SK-N-DZ (cell line): ENCODE data around the gene ADAMTS14.

Experiments
- DNase-seq: peaks from one replicate; pipeline ENCODE4 v3.0.0-alpha.2; 2015; ENCODE audit warnings: low spot score

Gene ADAMTS14

DNA sequence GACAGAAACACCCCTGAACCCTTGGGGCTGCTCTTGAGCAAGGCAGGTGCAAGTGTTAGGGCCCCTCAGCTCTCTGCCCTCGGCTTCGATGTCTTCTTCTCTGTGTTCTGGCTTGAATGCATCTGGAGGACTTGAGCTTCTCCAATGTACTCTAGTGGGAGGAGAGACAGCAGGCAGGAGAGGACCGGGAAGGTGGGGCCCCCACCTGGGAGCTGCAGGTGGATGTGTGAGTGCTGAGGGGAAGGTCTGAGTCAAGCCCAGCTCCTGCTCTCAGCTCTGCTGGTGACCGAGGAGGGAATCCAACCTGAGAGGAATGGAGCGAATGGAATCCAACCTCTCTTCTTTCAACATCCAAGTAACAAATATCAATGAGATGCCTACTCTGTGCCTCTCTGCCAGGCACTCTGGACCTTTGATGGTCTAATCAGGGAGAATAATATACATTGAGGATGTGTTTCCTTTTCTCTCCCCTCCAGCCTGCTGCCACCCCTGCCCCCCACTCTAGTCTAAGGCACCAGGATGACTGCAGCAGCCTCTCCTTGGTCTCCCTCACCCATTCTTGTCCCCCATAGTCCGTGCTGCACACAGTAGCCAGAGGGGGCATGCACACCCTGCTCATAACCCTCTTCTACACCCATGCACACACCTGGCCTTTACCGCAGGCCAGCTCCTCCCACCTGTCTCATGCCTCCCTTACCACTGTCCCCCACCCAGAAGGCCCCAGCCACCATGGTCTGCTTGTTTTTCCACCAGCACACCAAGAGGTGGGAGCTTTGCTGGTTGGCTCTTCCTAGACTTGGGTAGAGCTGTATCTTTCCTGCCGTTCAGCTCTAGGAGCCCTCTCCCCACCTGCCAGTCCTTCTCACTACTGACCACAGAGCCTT lies 99.2 kb downstream of the ADAMTS14 start:
- DNase-seq = no peak

- DNase-seq = no peak
These were observed 100.3 kb downstream of the ADAMTS14 start for GRCh38 chr10:70772627-70773026.

DNA sequence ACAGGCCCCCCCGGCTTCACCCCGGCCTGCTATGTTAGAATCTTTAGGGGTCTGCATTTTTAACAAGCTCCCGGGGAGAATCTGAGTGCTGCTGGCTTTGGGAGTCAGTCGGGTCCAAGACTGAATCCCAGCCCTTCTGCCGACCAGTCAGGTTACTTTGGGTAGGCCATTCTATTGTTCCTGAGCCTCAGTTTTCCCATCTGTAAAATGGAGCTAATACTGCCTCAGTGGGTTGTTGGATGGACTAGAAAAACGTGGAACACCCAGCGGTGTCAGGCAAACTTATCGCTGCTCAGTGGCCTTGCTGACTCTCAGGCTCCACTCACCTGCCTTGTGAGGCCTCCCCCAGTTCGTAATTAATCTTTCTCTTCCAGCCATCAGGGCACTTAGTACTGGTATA lies 101.2 kb downstream of the ADAMTS14 start:
- no peak for DNase-seq

- no peak for DNase-seq
These were observed 101.9 kb downstream of the ADAMTS14 start for GRCh38 chr10:70773965-70774809.

DNA sequence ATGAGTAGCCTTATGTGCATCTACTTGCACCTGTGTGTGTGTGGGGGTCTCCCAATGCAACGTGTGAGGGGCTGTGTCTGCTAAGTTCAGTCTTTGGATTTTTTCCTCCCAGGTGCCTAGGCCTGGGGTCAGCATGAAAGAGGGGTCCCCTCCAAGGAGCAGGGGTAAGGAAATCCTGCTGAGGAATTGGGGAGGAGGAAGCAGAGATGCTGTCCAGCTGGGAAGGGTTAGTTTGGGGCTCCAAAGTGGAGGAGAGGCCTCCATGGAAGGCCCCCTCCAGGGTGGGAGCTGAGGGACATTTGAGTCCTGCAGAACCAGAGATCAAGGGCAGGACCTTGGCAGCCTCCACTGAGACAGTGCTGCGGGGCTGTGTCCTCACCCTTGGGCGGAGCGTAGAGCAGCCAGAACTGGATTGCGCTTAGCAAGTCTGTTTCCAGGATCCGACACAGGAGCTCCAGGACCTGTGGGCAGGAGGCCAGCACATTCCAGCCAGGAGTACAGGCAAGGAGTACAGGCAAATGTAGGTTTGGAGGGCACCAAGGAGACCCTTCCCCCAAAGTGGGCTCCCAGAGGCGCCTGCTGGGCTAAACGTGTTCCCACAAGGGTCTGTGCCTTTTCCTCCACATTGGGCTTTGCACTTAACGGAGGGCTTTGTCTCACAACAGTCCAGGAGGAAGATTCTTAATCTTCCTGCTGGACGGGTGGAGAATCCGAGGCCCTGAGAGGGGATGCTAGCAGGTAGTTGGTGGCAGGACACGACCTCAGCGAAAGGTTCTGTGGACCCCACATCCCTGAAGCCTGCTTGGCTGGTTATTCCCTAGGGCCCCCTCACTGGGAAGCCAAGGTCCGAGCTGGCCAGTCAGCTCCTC lies 102.7 kb downstream of the ADAMTS14 start:
- DNase-seq = no peak

- DNase-seq = no peak
These were observed 103.6 kb downstream of the ADAMTS14 start for GRCh38 chr10:70775679-70776454.

DNA sequence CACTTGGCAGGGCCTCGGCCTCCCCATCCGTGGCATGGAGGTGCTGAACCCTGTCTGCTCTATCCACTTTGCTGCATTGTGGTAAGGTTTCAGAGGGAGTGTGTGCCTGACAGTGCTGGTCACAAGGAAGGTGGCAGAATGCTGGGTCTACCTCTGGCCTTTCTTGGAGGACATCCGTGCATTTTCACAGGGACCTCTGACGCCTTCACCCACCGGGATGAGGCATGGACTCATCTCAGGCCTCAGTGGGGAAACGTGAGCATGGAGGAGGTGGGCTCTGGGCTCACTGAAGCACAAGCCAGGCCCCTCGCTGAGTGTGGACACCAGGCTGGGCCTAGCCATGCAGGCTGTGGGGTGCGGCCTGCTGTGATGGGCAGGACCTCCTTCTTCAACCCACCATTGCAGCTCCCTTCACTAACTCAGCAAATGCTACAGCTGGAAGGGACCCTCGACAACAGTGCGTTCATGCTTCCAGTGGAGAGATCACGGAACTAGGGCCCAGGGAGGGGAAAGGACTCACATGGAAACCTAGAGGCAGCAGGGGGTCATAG lies 104.2 kb downstream of the ADAMTS14 start:
- DNase-seq = no peak

GRCh38 chr10:70777063-70777875 lies 105.0 kb downstream of the ADAMTS14 start:
- no peak for DNase-seq

DNA sequence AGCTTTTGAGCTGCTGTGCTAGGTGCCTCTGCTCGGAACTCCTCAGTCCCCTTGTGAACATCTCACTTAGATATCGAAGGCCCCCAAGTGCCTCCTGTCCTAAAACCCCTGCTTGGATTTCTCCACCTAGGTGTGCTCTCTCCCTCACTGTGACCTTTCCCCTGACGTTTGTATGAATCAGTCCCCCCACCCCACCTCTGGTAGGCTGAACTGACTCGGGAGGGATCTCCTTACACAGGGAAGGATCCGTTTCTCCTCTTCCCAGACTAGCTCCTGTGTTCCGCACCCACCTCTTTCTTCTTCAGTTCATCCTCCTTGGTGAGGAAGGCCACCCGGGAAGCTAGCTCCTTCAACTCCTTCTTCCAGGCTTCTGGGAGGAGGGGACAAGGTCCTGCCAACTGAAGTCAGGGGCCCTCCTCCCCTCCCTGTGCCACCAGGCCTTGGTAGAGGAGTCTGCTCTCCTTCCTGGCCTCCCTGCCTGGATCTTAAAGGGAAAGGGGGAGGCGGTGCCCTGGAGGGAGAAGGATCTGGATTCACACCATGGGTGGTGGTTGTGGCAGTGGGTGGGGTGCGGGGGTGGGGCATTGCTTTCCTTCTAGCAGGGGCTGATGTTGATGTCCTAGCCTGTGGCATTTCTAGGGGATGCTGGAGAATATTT lies 106.1 kb downstream of the ADAMTS14 start:
- DNase-seq = no peak

DNA sequence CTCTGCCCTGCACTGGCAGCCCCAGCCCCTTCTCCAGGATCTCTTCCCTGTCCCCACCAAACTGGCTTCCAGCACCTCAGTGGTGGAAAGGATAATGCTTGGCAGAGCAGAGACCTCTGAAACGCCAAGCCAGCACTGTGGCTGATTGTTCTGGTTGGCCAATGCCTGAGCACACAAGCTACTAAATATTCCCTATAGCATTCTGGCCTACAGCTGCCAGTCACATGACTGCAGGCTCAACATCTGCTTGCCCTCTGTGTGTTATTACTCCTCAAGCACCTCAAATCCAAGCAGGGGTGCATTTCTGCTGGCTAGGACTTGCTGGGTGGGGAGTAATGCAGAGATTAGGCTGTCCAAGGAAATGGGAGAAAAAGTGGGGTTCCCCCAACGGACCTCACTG lies 106.8 kb downstream of the ADAMTS14 start:
- no peak for DNase-seq

DNA sequence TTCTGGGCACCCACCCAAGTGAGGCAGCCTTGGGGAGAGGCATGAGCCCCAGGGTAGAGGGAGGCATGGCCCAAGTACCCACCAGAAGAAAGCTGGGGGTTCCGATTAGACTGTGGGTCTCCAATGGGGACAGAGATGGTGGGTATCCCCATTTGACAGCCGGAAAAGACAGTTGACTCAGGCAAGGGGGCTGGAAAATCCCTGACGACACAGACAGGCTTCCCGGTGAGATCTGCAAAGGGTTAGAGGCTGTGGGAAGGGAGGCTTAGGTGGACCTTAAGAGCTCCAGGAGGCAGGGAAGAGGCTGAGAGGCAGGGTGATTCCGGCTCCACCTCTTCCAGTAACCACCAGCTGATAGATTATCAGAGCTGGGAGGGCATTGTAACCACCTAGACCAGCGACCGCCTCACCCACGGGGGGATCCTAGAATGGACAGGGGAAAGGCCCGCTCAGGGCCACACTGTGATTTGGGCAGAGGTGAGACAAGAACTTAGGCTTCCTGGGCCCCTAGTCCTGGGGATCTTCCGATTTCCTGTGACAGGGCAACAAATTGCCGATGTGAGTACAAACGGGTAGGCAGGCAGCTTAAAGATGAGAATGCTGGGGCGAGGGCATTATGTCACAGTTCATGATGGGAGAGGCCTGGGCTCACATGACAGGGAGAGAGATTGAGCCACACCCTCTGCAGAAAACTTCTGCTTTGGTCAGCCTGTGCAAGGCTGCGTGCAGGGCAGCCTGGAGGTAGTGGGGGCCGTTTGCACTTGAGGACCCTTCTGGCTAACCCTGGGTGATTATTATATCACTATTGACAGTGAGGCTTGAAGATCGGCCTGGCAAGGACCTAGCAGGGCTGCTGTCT lies 107.4 kb downstream of the ADAMTS14 start:
- DNase-seq = no peak

GRCh38 chr10:70780370-70780760 lies 108.1 kb downstream of the ADAMTS14 start:
- no peak for DNase-seq

DNA sequence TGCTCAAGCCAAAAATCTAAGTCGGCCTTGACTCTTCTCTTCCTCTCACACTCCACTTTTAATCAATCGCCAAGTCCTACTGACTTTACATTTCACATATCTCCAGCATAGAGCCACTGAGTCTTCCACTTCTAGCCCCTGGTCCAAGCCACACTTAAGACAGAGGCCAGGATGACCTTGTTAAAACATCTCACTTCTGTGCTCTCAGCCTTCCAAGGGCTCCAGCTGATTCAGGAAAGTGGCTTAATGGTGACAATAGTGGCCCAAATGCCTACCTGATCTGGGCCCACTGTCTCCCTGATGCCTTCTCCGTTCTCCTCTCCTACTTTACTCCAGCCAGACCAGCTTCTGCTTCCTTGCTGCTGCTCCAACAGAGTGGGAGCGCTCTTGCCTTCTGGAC lies 108.5 kb downstream of the ADAMTS14 start:
- no peak for DNase-seq

GRCh38 chr10:70781461-70782051 lies 109.2 kb downstream of the ADAMTS14 start:
- no peak for DNase-seq

DNA sequence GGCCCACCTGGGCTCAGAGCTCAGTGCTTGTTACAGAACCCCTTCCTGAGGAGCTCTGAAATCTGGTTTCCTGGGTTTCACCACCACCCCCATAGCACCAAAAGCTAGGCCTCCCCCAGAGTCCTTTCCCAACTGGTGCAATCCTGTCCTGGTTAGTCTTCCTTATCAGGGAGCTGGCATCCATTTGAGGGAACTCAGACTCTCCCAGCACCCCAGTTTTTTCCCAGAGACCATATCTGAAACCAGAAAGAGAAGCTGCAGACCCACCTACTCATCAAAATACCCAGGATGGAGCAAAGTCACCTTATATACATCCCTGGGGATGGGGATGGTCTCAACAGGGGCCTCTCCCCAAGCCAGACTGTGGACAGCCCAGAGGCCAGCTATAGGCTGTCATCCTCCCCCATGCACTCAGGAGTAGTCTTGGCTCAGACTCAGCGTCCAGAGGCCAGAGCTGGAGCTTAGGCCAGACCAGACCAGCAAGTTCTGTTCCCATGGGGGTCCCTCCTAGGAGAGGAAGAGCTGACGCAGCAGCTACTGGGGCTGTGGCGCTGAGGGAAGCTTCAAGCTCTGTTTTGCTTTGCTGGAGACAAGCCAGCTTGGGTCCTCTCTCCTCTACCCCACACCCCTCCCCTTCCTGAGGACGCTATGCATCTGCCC lies 109.9 kb downstream of the ADAMTS14 start:
- no peak for DNase-seq

- DNase-seq = no peak
These were observed 110.7 kb downstream of the ADAMTS14 start for GRCh38 chr10:70782746-70783680.
